Measurements from ENCODE around the gene PPP1R13B. TPM values are rescaled to one million over a fixed set of nuclear protein-coding genes. Genes with fewer than 3 reads are reported as not detected.
A peak's percentile ranks its signal among the peaks of the same experiment; 100 is the strongest.

The PPP1R13B gene
- total and polyA plus RNA-seq, 2 experiments from 2014 or later, result 9.4 to 20.2 TPM

DNA sequence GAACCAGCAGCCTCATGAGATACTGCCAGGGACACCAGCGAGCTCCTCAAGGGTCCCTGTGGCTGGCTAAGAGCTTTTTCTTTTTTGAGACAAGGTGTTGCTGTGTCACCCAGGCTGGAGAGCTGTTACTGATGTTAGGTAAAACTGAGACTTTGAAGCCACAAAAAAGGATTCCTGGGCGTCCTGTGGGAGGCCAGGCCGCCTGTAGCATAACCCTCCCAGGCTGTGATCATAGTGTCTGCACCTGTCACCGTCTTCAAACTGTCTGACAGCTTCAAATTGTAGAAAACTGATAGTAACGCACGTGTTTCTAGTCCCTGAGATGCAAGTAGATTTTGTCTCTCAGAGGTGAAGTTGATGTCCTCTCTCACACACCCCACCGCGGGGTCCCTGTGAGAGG, 127.6 kb downstream of the PPP1R13B start:
- H3K9me2 ChIP-seq (replicated peaks; ENCODE audit: insufficient read depth), result no peaks in the 10 kb centered on the region
- no peaks in the 10 kb centered on the region for H3K36me3 ChIP-seq (replicated peaks; ENCODE audit: insufficient read depth, low read depth)
- DNase-seq (ENCODE audit: low spot score), result no peak
- peaks cover 17% of the 10 kb centered on the region for H3K4me1 ChIP-seq (ENCODE audit: insufficient read depth)
- no peak overlapping the region for H3K27ac ChIP-seq
- no peak overlapping the region for H2AFZ ChIP-seq
- H3K9me3 ChIP-seq (ENCODE audit: low read depth), result no peaks in the 10 kb centered on the region
- H4K20me1 ChIP-seq (ENCODE audit: insufficient read depth, poor library complexity, severe bottlenecking), result peaks cover 64% of the 10 kb centered on the region
- no peak overlapping the region for H3K4me3 ChIP-seq
- H3K79me2 ChIP-seq, result peaks cover 88% of the 10 kb centered on the region
- WGBS (ENCODE audit: low lambda C conversion rate, missing lambda C conversion rate), result 93% methylated on average over 8 of the region's 8 CpGs
- TF ChIP-seq, protein P1, sequence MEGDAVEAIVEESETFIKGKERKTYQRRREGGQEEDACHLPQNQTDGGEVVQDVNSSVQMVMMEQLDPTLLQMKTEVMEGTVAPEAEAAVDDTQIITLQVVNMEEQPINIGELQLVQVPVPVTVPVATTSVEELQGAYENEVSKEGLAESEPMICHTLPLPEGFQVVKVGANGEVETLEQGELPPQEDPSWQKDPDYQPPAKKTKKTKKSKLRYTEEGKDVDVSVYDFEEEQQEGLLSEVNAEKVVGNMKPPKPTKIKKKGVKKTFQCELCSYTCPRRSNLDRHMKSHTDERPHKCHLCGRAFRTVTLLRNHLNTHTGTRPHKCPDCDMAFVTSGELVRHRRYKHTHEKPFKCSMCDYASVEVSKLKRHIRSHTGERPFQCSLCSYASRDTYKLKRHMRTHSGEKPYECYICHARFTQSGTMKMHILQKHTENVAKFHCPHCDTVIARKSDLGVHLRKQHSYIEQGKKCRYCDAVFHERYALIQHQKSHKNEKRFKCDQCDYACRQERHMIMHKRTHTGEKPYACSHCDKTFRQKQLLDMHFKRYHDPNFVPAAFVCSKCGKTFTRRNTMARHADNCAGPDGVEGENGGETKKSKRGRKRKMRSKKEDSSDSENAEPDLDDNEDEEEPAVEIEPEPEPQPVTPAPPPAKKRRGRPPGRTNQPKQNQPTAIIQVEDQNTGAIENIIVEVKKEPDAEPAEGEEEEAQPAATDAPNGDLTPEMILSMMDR (IDR thresholded peaks at IDR 0.05; ENCODE audit: poor library complexity), result no peak
- TF ChIP-seq EZH2 (IDR thresholded peaks at IDR 0.05; ENCODE audit: borderline replicate concordance) (no peak), EZH2phosphoT487 (IDR thresholded peaks at IDR 0.05; ENCODE audit: low read depth, severe bottlenecking, unreplicated experiment) (no peak)
- H3K4me2 ChIP-seq, result no peak overlapping the region
- no peaks in the 10 kb centered on the region for H3K27me3 ChIP-seq

DNA sequence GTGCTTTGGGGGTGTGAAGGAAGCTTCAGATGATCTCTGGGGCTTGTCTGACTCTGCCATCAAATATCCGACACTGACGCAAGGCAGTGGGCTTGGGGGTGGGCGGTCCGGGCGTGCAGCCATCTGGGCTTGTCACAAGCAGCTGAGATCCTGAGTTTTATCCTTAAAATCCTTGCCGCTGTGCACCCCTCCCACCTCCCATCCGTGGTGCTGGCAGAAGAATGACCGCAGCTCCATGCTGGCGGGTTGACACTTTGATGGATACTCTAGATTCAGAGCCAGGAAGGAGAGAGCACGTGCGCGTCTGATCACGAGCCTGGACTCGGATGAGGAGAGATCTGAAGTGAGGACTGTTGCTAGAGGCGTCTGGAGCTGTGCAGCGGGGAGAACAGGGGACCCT, 128.8 kb downstream of the PPP1R13B start:
- Histone ChIP-seq H3K27me3 (no peaks in the 10 kb centered on the region), H3K4me2 (peak overlapping the region; percentile 21), H4K20me1 (ENCODE audit: insufficient read depth, poor library complexity, severe bottlenecking) (peaks cover 56% of the 10 kb centered on the region), H2AFZ (no peak overlapping the region), H3K79me2 (peaks cover 85% of the 10 kb centered on the region), H3K9me3 (ENCODE audit: low read depth) (no peaks in the 10 kb centered on the region), H3K4me3 (no peak overlapping the region), H3K4me1 (ENCODE audit: insufficient read depth) (peaks cover 23% of the 10 kb centered on the region), H3K27ac (no peak overlapping the region), H3K9me2 (replicated peaks; ENCODE audit: insufficient read depth) (no peaks in the 10 kb centered on the region), H3K36me3 (replicated peaks; ENCODE audit: insufficient read depth, low read depth) (no peaks in the 10 kb centered on the region)
- TF ChIP-seq, protein P1 (IDR thresholded peaks at IDR 0.05; ENCODE audit: poor library complexity), result no peak
- TF ChIP-seq EZH2 (IDR thresholded peaks at IDR 0.05; ENCODE audit: borderline replicate concordance), result no peak
- TF ChIP-seq EZH2phosphoT487 (IDR thresholded peaks at IDR 0.05; ENCODE audit: low read depth, severe bottlenecking, unreplicated experiment), result no peak
- DNase-seq (ENCODE audit: low spot score), result no peak
- WGBS (ENCODE audit: low lambda C conversion rate, missing lambda C conversion rate), result 79% methylated on average over 16 of the region's 16 CpGs

DNA sequence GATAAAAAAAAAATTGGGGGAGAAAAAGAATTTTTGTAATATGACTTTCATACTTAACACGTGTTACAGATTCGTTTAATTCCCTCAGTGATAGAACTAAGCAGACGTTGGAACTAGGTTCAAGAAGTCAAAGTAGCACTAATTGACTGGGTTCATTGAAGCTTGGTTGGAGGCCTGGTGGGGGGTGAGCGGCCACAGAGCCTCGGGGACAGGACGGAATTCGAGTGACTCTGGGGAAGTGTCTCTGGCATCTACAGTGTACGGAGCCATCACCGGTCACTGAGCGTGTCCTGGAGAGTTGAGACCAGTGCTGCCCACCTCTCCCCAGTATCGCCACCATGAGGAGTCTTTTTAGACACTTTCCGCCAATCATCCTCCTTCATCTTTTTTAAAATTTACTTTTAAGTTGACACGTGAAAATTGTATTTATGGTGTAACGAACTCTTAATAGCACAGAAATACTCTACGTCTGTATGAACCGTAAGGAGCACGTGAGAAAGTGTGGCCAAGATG, 130.4 kb downstream of the PPP1R13B start:
- no peaks in the 10 kb centered on the region for H3K36me3 ChIP-seq (replicated peaks; ENCODE audit: insufficient read depth, low read depth)
- TF ChIP-seq, protein P1 (IDR thresholded peaks at IDR 0.05; ENCODE audit: poor library complexity), result no peak
- TF ChIP-seq EZH2 (IDR thresholded peaks at IDR 0.05; ENCODE audit: borderline replicate concordance), result no peak
- no peak for TF ChIP-seq EZH2phosphoT487 (IDR thresholded peaks at IDR 0.05; ENCODE audit: low read depth, severe bottlenecking, unreplicated experiment)
- H3K4me1 ChIP-seq (ENCODE audit: insufficient read depth), result peaks cover 16% of the 10 kb centered on the region
- H3K79me2 ChIP-seq, result peaks cover 69% of the 10 kb centered on the region
- no peaks in the 10 kb centered on the region for H3K9me3 ChIP-seq (ENCODE audit: low read depth)
- peaks cover 49% of the 10 kb centered on the region for H4K20me1 ChIP-seq (ENCODE audit: insufficient read depth, poor library complexity, severe bottlenecking)
- peak overlapping the region; percentile 99 for H3K4me2 ChIP-seq
- H3K4me3 ChIP-seq, result peak overlapping the region; percentile 94
- no peak overlapping the region for H2AFZ ChIP-seq
- WGBS (ENCODE audit: low lambda C conversion rate, missing lambda C conversion rate), result 75% methylated on average over 17 of the region's 17 CpGs
- no peaks in the 10 kb centered on the region for H3K27me3 ChIP-seq
- no peak for DNase-seq (ENCODE audit: low spot score)
- H3K27ac ChIP-seq, result no peak overlapping the region
- H3K9me2 ChIP-seq (replicated peaks; ENCODE audit: insufficient read depth), result no peaks in the 10 kb centered on the region
